ENCODE data around the gene PSME2.

The PSME2 gene

GRCh38 chr14:24184104-24184970, 37.9 kb upstream of the PSME2 start:
- peaks cover 14% of the 10 kb centered on the region for H3K36me3 ChIP-seq (ENCODE audit: insufficient read depth, low read length)
- no peaks in the 10 kb centered on the region for H3K9me3 ChIP-seq (ENCODE audit: control insufficient read depth, insufficient read depth, low read length)

GRCh38 chr14:24183014-24183481, 36.6 kb upstream of the PSME2 start:
- Histone ChIP-seq H3K4me1 (ENCODE audit: insufficient read depth, low read length) (no peaks in the 10 kb centered on the region), H3K9me3 (ENCODE audit: control insufficient read depth, insufficient read depth, low read length) (no peaks in the 10 kb centered on the region), H3K36me3 (ENCODE audit: insufficient read depth, low read length) (peaks cover 16% of the 10 kb centered on the region), H3K9ac (ENCODE audit: low read depth, low read length) (no peak overlapping the region)

More at GRCh38 chr14:24184104-24184970, 37.9 kb upstream of the PSME2 start:
- Histone ChIP-seq H3K4me1 (ENCODE audit: insufficient read depth, low read length) (no peaks in the 10 kb centered on the region), H3K9ac (ENCODE audit: low read depth, low read length) (no peak overlapping the region)

- no peak overlapping the region for H3K9ac ChIP-seq (ENCODE audit: low read depth, low read length)
- H3K36me3 ChIP-seq (ENCODE audit: insufficient read depth, low read length): peaks cover 16% of the 10 kb centered on the region
- no peaks in the 10 kb centered on the region for H3K4me1 ChIP-seq (ENCODE audit: insufficient read depth, low read length)
- no peaks in the 10 kb centered on the region for H3K9me3 ChIP-seq (ENCODE audit: control insufficient read depth, insufficient read depth, low read length)
Measured at GRCh38 chr14:24182110-24182882, 35.9 kb upstream of the PSME2 start.

- H3K9ac ChIP-seq (ENCODE audit: low read depth, low read length): no peak overlapping the region
Measured at GRCh38 chr14:24181371-24182077, 35.1 kb upstream of the PSME2 start.

GRCh38 chr14:24179961-24180796, 33.8 kb upstream of the PSME2 start:
- Histone ChIP-seq H3K36me3 (ENCODE audit: insufficient read depth, low read length) (peaks cover 12% of the 10 kb centered on the region), H3K9me3 (ENCODE audit: control insufficient read depth, insufficient read depth, low read length) (no peaks in the 10 kb centered on the region), H3K9ac (ENCODE audit: low read depth, low read length) (no peak overlapping the region), H3K4me1 (ENCODE audit: insufficient read depth, low read length) (no peaks in the 10 kb centered on the region)

More at GRCh38 chr14:24181371-24182077, 35.1 kb upstream of the PSME2 start:
- Histone ChIP-seq H3K36me3 (ENCODE audit: insufficient read depth, low read length) (peaks cover 16% of the 10 kb centered on the region), H3K9me3 (ENCODE audit: control insufficient read depth, insufficient read depth, low read length) (no peaks in the 10 kb centered on the region), H3K4me1 (ENCODE audit: insufficient read depth, low read length) (no peaks in the 10 kb centered on the region)

- Histone ChIP-seq H3K4me1 (ENCODE audit: insufficient read depth, low read length) (no peaks in the 10 kb centered on the region), H3K36me3 (ENCODE audit: insufficient read depth, low read length) (peaks cover 11% of the 10 kb centered on the region), H3K9me3 (ENCODE audit: control insufficient read depth, insufficient read depth, low read length) (no peaks in the 10 kb centered on the region), H3K9ac (ENCODE audit: low read depth, low read length) (no peak overlapping the region)
Measured at GRCh38 chr14:24179294-24179960, 33.0 kb upstream of the PSME2 start.

GRCh38 chr14:24178399-24179178, 32.2 kb upstream of the PSME2 start:
- no peaks in the 10 kb centered on the region for H3K9me3 ChIP-seq (ENCODE audit: control insufficient read depth, insufficient read depth, low read length)
- H3K4me1 ChIP-seq (ENCODE audit: insufficient read depth, low read length): no peaks in the 10 kb centered on the region
- no peak overlapping the region for H3K9ac ChIP-seq (ENCODE audit: low read depth, low read length)
- peaks cover 9% of the 10 kb centered on the region for H3K36me3 ChIP-seq (ENCODE audit: insufficient read depth, low read length)

GRCh38 chr14:24177891-24178290, 31.5 kb upstream of the PSME2 start:
- Histone ChIP-seq H3K36me3 (ENCODE audit: insufficient read depth, low read length) (peaks cover 9% of the 10 kb centered on the region), H3K9me3 (ENCODE audit: control insufficient read depth, insufficient read depth, low read length) (no peaks in the 10 kb centered on the region), H3K9ac (ENCODE audit: low read depth, low read length) (no peak overlapping the region), H3K4me1 (ENCODE audit: insufficient read depth, low read length) (no peaks in the 10 kb centered on the region)

- H3K4me1 ChIP-seq (ENCODE audit: insufficient read depth, low read length): no peaks in the 10 kb centered on the region
- no peaks in the 10 kb centered on the region for H3K9me3 ChIP-seq (ENCODE audit: control insufficient read depth, insufficient read depth, low read length)
- peaks cover 9% of the 10 kb centered on the region for H3K36me3 ChIP-seq (ENCODE audit: insufficient read depth, low read length)
- no peak overlapping the region for H3K9ac ChIP-seq (ENCODE audit: low read depth, low read length)
Measured at GRCh38 chr14:24177041-24177825, 30.8 kb upstream of the PSME2 start.

- Histone ChIP-seq H3K9ac (ENCODE audit: low read depth, low read length) (no peak overlapping the region), H3K4me1 (ENCODE audit: insufficient read depth, low read length) (no peaks in the 10 kb centered on the region), H3K36me3 (ENCODE audit: insufficient read depth, low read length) (peaks cover 9% of the 10 kb centered on the region), H3K9me3 (ENCODE audit: control insufficient read depth, insufficient read depth, low read length) (no peaks in the 10 kb centered on the region)
Measured at GRCh38 chr14:24176599-24176998, 30.2 kb upstream of the PSME2 start.

GRCh38 chr14:24172871-24173281, 26.5 kb upstream of the PSME2 start:
- Histone ChIP-seq H3K9me3 (ENCODE audit: control insufficient read depth, insufficient read depth, low read length) (no peaks in the 10 kb centered on the region), H3K9ac (ENCODE audit: low read depth, low read length) (peak overlapping the region; percentile 69; the same call in 1 of the 2 replicates), H3K4me1 (ENCODE audit: insufficient read depth, low read length) (no peaks in the 10 kb centered on the region), H3K36me3 (ENCODE audit: insufficient read depth, low read length) (no peaks in the 10 kb centered on the region)

GRCh38 chr14:24172261-24172860, 26.0 kb upstream of the PSME2 start:
- no peaks in the 10 kb centered on the region for H3K4me1 ChIP-seq (ENCODE audit: insufficient read depth, low read length)
- H3K9ac ChIP-seq (ENCODE audit: low read depth, low read length): peak overlapping the region; percentile 69
- no peaks in the 10 kb centered on the region for H3K36me3 ChIP-seq (ENCODE audit: insufficient read depth, low read length)
- no peaks in the 10 kb centered on the region for H3K9me3 ChIP-seq (ENCODE audit: control insufficient read depth, insufficient read depth, low read length)

All from ES-I3 (cell line).